Suppressor macrophage (primary cell): ENCODE data around the gene RNF152.
A peak's percentile ranks its signal among the peaks of the same experiment; 100 is the strongest.

ENCODE experiments used
- DNase-seq, 4 experiments: peaks; one replicate each; pipeline ENCODE4 v3.0.0-alpha.2; 2020 to 2022

Gene RNF152

DNA sequence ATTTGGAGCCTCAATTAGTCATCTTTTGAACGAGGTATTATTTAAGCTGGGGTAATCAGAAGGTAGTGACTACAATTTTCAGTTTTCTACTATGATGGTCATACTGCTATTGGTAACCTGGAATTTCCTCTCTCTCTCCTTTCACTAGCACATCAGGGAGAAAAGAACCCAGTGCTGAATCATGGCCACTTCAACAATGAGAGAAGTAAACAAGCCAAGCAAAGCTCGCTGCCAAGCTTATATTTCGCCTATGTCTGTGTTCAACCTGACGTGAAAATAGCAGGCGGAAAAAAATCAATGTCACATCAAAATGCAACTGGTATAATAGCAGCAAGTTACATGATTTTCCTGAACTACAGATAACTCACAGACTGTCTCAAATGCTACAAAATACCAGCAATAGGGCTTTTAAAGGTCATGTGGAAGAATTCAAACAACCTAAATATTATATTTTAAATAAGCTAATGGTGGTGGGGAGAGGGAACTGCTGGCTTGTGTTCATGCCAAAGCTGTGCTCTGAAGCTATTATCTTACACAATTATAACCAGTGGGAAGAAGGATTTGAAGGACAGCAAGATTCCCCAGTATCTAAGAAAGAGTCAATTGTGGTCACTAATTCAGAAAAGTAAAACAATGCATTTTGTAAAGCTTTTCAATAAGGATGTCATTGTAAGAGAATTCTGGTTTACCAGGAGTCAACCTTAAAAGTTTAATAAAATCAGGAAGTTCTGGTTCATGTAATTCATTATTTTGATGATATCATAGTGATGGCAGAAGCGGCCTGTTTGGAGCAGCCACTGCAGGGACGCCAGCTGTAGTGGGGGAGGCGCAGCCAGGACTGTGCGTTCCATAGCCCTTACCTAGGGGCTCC is 38.0 kb downstream of the RNF152 start:
- DNase-seq = no peak

DNA sequence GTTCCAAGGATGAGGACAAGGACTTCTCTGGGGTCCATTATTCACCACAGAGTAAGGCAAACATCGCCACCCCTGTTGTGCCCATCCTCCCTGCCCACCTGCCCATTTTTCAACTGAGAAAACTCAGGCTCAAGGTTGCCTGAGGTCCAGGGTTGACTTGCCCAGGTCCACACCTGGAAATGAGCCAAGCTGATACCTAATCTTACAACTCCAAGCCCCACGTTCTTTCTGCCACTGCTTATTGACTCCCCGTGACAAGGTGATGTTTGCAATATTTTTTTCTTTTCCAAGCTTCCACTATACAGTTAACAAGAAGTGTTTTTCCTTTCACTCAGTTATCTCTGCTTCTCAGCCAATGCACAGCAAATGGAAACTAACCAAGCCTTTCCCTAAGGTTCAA is 39.0 kb downstream of the RNF152 start:
- DNase-seq = no peak

DNA sequence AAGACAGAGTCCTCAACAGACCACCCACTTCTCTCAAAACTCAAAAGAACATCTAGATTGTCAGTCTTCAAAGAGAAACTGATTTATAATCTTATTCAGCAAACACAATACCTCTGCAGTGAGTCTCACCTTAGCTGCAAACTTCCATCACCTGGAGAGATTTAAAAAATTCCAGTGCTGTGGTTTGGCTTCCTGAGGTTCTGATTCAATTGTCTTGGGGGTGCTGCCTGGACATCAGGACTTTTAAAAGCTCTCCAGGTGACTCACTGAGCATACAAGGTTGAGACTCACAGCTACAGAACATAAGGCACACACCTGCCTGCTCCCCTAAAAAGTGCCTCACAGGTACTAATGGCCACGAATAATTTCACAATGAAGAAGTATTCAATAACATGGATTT is 40.3 kb downstream of the RNF152 start:
- DNase-seq = no peak

DNA sequence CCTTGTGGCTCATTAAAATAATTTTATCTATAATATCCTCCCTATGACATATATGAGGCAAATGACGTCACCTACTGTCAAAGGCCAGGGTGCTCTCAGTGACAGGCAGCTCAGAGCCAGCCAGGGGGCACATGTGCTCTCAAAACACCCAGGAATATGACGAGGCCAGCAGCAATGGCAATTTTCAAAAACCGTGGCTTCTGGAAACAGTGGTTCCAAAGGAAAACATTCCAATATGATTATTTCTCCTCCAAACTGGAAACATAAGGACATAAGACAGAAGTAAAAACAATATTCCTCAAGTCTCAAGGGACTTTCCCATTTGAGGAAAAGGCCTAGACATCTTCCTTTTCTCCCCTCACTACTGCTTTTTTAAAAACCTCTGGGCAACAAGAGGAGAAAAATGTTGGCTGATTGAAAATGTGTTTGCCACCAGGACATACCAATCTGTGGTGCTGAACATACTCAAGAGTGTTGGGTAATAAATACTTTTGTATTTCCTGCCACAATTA is 40.8 kb downstream of the RNF152 start:
- no peak for DNase-seq

DNA sequence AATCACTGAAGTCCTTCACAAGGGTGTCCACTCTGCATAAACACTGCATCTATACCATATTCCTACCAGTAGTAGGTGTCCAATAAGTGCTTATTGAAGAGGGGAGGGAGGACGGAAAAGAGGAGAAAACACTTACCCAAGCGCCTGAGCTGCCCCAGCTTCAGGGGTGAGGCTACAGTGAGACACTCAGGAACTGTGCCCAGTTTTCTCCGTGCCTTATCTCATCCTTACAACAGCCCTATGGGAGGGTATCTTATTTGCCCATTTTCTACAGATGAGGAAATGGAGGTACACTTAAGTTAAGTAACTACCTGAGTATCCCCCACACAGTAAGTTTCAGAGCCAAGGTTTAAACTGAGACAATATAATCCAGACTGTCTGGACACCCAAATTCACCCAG is 41.5 kb downstream of the RNF152 start:
- no peak for DNase-seq

DNA sequence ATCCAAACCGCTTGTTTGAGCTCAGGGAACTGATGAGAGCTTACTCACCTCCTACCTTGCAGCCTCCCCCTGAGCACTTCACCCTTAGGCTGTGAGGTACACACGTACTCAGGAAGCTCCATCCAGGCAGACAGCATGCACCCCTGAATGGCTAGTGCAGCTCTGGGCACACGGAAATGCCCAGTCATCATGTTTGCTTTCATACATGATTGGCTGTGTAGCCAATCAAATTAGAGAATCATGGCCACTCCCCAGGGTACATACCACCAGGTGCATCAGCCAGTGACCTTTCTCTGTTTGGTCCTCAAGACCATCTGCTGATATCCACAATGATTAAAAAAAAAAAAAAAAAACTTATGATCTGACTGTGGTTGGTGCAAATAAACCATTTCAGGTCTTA is 42.1 kb downstream of the RNF152 start:
- DNase-seq = no peak

DNA sequence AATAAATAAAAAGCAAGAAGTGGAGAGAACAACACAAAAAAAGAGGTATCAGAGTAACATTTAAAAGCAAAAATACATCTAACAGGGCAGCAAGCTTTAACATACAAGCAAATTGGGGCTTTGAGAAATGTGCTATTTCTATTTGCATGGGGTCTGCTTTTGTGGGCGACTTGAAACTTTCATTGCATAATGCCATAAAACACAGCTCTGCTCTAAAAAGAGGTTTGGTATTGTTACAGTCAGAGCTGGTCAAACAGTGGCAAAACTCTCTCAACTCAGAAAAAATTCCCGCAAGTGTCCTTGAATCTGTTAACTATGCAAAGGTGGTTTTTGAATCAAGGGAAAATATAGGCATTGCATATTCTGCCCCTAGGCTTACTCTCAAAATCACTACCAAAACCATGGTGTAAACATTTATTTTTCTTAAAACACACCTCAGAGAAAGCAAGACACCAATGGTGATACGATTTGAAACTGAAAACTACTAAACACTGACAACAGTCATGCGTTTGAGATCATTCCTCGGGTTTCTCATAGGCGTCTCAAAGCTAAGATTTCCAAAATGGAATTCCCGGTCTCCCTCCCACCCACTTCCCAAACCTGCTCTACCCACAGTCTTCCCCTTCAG is 45.5 kb downstream of the RNF152 start:
- DNase-seq = no peak

DNA sequence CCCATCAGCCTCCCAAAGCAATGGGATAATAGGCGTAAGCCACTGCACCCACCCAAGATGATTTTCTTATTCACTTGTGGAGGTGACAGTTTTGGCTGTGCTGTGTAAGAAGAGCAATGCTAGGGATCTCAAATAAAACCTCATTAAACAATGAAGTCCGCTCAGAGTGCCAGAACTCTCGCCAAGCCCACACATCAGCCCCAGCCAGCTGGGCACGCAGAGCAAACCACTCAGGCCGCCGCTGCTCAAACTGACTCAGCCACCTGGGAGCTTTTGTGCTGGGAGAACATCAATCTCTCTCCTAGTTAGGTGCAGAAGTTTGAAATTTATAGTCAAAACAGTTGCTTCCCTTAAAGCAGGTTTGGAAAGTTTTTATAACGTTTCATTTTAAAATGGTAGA is 47.6 kb downstream of the RNF152 start:
- DNase-seq = no peak

DNA sequence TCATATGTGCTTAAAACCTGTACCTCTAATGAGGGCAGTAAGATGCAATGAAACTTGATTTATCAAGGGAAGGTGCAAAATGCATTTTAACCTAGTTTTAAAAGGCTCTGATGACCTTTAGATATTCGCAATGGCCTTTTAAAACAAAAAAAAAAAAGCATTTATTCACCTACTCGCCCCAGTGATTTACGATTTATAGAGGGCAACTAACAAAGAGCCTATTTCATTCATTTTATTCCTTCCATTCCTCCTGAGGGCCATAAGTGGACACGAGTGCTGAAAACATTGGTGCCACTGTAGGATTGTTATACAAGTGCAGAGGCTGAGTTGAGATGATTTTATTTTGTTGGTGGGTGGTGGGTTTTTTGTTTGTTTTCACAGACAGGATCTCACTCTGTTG is 48.1 kb downstream of the RNF152 start:
- no peak for DNase-seq

DNA sequence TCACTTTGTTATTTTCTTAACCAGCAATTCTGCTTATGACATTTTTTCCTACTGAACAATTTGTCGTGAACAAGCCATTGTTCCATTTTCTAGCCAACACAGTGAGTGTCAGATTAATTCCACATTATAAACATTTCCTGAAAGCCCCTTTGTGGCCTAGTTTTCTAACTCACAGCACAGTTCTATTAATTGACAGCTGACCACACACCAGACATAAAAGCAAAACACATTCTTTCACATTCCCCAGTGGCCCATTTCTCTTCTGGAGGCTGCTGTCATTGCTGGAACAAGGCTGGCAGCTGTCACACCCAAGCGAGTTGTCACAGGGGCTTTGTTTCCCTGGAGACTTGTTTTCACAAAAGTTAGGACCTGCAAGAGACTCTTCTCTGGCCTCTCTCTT is 50.7 kb downstream of the RNF152 start:
- DNase-seq = no peak

DNA sequence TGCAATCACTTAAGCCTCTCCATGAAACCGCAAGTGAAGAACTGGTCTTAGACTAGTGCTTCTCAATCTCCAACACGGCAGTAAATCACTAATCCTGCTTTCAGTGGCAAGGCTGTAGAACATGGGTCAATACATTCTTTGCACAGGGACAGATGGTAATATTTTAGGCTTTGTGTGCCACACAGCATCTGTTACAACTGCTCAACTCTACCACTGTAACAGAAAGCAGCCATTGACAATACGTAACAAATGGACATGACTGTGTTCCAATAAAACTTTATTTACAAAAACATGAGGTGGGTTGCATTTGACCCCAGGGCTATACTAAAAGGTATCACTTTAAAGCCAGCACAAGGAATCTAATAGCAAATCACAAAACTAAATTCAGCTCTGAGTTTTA is 51.1 kb downstream of the RNF152 start:
- DNase-seq = no peak

DNA sequence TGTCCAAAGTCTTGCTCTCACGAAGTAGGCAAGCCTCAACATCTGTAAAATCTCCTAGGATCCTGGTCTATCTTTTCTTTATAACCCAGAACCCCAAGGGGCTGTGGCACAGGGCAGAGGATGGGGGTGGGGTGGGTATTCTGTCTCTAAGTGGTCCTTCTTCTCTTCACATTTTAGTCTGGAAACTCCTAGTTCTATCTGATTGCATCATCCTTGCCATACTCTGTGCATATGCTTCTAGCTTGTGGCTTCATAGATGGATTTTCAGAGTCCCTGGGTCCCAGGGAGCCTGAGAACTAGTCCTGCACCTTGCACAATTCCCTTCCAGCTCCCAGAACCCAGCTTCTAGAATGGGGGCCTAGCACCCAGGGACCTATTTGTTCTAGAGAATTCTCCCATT is 52.5 kb downstream of the RNF152 start:
- no peak for DNase-seq

DNA sequence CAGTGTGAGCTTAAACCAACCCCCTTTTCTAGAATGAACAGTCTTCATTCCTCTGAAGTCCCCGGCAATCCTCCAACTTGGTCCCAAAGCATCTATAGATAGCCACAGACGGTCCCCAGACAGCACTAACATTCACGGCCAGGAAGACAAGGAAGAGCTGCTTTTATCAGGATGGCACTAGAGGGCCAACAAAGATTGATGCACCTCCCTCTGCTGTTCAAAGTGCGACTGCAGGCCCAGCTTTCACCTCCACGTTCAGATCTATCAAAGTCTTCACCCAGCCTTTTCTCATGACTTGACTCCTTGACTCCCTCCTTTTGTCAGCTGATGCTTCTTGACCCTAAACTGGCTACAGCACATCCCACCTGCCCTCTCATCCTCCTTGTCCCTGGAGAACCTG is 54.3 kb downstream of the RNF152 start:
- DNase-seq = no peak

DNA sequence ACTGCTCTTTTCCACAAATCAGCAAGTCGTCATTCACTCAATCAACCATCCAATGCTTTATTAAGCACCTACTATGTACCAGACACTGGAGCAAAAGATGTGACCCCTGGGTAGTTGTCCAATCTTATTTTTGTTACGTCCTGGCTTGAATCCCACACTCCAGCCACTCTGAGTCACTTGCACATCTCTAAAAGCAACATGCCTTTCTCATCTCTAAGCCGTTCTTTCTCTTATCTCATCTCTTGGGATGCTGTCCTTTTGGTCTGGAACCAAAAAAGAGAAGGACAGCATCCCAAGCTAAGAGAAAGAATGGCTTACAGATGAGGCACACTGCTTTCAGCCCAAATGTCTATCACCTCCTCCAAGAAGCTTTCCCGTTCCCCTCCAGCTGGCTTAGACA is 58.8 kb downstream of the RNF152 start:
- DNase-seq = no peak

DNA sequence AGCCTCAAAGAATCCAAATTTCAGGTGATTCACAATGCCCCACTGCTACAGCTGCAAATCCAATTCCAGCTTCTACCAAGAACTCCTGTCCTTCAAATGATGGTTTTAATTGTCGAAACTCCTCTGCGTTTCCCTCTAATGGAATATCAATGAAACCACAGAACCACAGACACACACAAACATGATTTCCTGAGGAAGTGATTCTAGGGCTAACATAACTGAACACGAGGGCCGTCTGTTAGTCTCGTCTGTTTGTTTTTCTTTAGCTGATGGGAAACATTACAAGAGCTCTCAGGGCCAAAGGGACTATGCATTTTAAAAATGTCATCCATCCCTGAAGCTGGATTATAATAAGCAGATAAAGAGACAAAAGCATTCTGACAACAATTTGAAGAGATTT is 59.4 kb downstream of the RNF152 start:
- peak; percentile 42 to 70 (median 52) for DNase-seq

DNA sequence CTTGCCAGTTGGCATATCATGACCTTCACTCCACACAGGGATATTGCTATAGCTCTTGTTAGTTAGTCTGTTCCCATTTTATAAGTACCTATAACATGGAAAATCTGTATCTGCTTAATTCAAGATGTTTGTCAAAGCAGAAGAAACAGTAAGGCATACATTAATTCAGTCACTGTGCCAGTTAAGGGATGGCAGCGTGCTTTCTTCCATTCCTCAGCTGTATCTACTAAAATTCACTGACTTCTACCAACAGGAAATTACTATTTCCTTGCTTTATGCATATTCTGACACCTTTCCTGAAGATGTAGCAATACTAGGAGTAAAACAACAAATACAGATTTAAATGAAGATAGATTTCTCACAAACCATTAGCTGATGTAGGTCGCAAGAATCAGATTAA is 59.9 kb downstream of the RNF152 start:
- DNase-seq = no peak

DNA sequence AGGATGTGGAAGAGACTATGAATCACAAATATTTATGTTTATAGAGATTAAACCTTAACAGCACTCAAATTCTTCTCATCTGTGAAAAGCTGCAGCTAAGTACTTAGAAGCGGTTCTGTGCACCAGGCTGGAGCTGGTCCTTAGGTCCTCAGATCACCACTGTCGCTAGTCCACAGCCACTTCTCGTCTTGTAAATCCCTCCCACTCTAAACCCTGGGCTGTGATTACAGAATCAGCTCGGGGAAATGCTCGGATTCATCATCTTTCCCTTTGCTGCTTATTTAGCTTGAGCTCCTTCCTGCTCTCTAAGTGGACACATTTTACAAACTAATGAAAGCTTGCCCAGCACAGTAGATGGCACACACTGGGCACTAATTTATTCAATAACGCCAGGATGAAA is 61.7 kb downstream of the RNF152 start:
- DNase-seq = peak in 1 of 4 experiments; percentile 14

DNA sequence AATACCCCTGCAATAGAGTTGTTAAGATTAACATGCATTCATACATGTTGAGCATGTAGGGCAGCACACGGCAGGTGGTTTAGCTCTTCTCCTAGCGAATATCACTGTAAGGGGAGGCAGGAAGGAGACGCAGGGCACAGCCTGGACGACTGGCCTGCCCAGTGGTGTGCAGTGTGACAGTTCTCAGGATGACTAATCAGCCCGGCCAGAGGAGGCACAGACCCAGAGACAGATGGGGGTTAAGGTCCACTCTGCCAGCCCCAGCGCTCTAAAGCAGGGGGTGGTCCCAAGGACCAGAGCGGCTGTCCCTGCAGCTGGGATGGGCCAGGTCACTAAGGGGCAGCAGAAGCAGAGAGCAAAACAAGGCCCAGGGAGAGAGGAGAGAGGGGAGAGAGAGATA is 63.7 kb downstream of the RNF152 start:
- DNase-seq = no peak

DNA sequence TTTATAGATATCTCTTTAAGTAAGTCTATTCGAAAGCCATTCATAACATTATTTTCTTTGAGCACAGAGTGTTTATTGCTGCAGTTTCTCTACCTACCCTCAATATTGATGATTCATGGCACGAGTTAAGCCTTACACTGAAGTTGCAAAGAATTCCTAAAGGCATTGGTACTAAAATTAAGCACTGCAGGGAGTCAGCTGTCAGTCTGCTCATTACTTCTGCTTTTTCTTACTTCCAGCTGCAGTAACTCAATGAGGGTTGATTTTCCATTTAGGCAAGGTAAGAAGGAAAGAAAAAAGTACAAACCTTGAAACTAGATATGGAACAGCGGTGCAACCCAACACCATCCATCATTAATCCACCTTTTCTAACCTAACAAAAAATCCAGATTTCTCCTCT is 65.2 kb downstream of the RNF152 start:
- DNase-seq = peak; percentile 20 to 58 (median 40)

DNA sequence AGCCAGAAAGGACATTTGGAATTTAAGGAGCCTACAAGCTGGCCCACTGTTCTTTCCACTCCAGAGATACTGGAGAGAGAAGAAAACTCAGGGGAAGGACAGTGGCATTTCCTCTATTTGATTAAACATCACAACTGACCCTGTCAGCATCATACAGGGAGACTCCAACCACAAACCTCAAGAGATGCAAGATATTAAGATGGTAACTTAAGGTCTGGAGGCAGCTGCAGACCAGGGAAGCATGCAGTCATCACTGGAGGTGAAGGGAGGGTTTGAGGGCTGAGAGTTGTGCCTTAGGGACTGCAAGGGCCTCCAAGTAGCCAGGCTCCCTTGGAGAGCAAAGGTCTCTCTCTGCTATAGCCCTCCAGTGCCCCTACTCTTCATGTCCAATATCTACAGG is 67.4 kb downstream of the RNF152 start:
- peak in 1 of 4 experiments; percentile 4 for DNase-seq

DNA sequence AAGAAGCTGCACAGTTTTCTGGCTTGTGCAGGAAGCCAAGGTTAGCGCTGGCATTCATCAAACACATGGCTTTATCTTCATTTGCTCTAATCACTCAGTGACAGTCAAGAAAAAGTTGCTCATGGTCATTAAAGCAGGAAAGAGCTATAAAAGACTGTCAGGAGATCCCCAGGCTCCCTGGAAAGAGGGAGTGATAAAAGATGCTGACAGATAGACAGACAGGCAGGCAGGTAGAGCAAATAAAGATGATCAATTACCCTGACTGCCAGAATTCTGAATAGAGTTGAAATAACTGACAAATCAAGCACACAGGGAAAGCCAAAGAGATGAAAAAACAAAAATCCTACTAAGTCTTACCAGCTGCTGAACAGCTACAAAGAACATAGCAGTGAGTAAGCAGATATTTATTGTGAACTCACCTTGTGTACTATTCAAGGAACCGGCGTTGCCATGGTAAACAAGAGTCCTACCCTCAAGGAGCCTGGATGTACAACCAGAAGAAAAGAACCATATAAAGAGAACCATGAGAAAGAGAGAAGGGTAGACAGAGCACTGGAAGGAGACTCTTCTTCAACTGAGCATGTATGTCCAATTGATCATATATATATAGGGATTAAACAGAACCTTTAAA is 68.0 kb downstream of the RNF152 start:
- no peak for DNase-seq

DNA sequence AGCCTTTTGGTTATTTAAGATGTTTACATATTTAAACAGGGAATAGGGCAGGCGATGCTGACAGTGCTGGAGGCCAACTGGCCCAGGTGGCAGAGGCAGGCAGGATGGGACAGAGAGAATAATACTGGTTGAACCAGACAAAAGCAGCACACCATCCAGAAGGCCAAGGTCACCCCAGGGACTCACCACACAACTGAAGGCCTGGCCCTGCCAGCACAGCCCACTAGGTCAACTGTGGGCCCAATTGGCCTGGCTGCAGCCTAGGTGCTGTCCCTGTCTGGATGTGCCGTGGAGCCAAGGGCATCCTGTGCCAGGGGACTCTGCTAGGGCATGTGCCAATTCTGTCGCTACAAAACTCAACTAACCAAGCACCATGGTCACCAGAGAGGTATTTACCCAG is 69.2 kb downstream of the RNF152 start:
- DNase-seq = no peak

DNA sequence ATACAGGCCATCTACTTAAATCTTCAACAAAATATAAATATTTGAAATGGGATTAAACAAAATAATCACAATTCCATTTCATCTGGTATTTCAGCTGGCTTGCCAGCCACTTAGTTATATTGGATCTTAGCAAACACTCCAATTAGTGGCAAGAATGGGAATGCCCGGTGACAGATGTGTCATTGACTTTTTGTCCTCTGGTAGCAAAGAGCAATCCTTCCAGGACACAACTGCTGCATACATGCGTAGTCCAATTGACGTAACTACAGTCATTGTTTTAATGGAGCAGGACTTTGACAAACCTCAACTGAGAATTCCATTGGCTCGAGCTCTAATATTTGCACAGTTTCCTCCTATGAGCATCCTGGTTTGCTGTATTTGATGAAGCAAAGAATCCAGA is 69.9 kb downstream of the RNF152 start:
- no peak for DNase-seq

DNA sequence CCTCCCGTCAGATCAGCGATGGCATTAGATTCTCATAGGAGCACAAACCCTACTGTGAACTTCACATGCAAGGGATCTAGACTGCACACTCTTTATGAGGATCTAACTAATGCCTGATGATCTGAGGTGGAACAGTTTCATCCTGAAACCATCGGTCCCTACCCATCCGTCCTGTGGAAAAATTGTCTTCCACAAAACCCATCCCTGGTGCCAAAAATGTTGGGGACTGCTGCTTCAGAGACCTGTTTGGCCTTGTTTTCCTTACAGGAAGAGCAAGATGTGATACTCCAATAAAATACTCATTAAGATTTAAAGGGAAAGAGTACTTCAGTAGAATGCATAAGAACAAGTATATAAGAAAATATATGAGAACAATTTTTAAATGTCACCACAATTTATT is 71.1 kb downstream of the RNF152 start:
- DNase-seq = no peak
